GM12873 (cell line): Measurements from ENCODE around the gene NSUN6.

ENCODE experiments used
- TF ChIP-seq, protein P1 (sequence below): IDR thresholded peaks from 2 replicates; pipeline ENCODE4 v1.5.1; 2012; ENCODE audit warnings: low read depth, mild to moderate bottlenecking, moderate library complexity, low read length, control low read depth; ENCODE audit not compliant: insufficient read depth; ENCODE audit errors: missing control alignments

Gene NSUN6, protein sequence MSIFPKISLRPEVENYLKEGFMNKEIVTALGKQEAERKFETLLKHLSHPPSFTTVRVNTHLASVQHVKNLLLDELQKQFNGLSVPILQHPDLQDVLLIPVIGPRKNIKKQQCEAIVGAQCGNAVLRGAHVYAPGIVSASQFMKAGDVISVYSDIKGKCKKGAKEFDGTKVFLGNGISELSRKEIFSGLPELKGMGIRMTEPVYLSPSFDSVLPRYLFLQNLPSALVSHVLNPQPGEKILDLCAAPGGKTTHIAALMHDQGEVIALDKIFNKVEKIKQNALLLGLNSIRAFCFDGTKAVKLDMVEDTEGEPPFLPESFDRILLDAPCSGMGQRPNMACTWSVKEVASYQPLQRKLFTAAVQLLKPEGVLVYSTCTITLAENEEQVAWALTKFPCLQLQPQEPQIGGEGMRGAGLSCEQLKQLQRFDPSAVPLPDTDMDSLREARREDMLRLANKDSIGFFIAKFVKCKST

DNA sequence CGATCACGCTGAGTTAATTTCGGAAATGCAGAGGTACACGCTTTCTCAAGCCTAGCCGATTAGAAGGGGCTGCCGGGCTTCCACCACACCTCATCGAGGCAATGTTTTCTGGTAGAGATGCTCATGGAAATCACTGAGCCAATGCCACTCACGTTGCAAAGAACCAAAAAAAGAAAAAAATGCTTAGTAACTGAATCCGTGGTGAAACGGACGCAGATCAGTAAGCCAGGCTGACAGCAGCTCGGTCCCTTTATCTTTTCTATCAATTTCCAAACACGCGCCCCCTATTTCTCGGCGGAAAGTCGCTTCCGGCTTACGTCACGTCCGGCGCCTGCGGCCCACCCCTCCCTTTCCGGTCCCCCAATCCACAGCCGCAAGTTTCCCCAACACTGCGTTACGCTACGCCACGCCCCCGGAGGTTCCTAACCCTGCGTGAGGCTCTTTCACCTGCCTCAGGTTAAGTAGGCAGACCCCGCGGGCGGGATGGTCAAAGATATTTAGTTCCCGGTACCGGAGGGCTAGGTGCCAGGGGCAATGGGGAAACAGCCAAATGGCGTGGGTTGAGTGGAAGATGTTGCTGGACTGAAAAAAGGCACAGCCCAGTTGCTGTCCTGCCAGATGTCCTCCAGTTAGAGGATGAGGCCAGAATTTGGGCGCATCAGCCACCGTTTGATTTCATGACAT lies at the start of gene NSUN6:
TSS of gene NSUN6 (minus strand) at position 264 of the 684 bp plus-strand sequence. CDS start 384 bp downstream, outside the sequence.
- TF ChIP-seq, protein P1, sequence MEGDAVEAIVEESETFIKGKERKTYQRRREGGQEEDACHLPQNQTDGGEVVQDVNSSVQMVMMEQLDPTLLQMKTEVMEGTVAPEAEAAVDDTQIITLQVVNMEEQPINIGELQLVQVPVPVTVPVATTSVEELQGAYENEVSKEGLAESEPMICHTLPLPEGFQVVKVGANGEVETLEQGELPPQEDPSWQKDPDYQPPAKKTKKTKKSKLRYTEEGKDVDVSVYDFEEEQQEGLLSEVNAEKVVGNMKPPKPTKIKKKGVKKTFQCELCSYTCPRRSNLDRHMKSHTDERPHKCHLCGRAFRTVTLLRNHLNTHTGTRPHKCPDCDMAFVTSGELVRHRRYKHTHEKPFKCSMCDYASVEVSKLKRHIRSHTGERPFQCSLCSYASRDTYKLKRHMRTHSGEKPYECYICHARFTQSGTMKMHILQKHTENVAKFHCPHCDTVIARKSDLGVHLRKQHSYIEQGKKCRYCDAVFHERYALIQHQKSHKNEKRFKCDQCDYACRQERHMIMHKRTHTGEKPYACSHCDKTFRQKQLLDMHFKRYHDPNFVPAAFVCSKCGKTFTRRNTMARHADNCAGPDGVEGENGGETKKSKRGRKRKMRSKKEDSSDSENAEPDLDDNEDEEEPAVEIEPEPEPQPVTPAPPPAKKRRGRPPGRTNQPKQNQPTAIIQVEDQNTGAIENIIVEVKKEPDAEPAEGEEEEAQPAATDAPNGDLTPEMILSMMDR: no peak

DNA sequence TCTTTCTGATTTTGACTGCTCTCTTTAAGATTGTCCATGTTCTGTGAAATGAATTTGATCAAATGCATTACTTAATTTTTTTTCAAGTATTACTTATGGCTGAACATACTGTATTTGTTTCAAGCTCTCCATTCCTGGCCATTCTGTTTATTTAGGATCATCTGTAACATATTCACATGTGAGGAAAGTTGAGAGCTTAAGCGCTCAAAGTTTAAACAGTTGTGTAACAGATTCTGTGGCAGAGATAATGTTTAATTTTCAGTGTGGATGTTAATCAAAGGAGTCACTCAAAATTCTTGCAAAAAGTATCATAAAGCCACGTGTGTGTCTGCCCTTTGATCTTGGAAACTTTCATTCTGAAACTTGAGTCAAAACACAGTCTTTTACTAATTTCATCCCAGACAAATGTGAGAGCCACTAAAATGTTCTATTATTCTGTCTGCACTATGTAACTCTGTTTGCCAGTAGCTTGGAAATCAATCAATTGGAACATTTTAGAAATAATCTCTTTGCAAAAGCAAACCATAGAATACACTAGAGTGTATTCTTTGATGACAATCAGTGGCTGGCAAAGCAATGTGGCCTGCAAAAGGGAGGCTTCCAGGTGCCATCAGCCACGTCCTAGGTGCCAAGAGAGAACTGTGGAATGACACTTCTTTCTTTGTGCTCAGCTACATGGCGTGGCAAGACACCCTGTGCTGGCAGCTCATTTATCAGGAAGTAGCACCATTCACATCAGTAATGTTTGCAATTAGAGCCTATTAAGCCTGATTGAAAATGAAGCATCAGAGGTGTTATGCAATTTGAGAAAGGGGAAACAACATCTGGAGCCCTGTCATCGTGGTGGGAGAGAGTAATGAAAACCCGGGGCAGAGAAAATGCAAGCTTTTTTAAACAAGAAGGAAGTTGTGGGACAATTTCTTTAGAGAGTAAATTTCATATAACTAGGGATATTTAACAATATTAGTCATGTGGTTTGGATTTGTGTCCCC lies 48.8 kb upstream of the NSUN6 start:
- TF ChIP-seq, protein P1: no peak

DNA sequence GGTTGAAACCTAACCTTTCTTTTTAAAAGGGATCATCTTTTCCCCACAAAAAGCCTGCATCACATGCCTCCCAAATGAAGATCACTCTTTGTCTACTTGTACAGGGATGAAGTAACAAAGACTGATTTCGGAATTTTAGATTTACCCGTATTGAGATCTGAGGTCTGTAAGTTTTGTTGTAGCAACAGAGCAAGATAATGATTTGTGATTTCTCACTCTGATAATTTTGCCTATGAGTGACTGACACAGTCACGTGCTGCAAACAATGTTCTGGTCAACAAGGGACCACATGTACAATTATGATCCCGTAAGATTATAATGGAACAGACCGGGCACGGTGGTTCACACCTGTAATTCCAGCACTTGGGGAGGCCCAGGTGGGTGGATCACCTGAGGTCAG lies 39.2 kb upstream of the NSUN6 start:
- TF ChIP-seq, protein P1: no peak

DNA sequence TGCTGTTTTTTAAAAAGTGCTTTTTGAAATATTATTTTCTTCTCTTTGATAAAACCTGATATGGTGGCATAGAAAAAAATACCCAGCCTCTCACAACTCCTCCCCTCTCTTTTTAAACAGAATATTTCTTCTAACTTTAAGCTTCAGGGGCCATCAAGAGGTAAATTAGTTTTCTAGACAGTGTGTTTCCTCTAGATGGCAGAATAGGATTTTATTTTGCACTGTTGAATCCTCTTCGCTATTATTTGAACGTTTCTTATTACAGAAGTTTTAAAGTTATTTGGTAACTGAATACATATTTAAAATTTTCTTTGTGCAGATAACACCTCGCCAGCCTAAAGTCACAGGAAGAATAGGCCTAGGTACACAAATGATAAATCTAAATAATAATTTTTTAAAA lies 38.1 kb upstream of the NSUN6 start:
- TF ChIP-seq, protein P1: no peak

DNA sequence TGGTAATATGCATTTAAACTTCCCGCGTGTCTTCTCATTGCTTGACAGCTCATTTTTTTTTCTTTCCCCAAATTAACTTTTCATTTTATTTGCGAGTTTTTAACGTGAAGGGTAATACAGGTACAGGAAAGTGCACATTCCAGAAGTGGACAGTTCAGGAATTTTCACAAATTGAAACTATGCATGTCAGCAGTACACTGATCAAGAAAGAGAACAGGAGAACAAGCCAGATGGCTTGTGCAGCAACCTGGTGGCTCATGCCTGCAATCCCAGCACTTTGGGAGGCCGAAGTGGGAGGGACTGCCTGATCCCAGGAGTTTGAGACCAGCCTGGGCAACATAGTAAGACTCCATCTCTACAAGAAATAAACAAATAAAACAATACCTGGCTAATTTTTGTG lies 36.3 kb upstream of the NSUN6 start:
- TF ChIP-seq, protein P1: no peak

DNA sequence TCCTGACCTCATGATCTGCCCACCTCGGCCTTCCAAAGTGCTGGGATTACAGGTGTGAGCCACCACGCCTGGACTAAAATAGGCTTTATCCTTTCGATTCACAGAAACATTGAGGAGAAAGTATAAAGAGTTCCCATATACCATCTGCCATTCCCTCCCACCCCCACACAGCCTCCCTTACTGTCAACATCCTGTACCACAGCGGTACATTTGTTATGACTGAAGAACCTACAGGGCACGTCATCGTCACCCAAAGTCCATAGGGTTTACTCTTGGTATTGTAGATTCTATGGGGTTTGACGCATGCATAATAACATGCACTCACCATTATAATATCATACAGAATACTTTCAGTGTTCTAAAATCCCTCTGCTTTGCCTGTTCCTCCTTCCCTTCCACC lies 35.8 kb upstream of the NSUN6 start:
- TF ChIP-seq, protein P1: no peak

DNA sequence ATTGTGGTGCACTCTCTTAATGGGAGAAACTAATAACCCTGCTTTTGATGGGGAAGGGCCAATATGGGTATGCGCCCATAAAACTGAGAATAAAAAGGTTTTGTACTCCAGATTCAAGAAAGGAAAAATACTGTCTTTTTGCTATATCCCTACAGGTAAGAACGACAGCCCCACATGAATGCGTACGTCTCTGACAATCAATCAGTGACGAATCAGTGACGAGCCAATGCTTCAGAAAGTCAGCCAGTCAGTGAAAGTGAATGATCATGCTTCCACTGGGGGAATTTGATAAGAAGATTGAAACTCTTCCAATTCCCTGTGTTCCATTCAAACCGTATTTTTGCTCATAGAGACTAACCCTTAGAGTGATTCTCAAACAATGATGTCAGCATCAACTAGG lies 34.2 kb upstream of the NSUN6 start:
- TF ChIP-seq, protein P1: no peak
